HepG2 (cell line): ENCODE measurements around the gene XPR1.

ENCODE experiments used
- MTF2 ChIP-seq: sonication (generic); formaldehyde crosslinking; IDR thresholded peaks from 2 replicates; pipeline ENCODE4 v1.5.0; 2020; ENCODE audit warnings: missing genetic modification reagents, borderline replicate concordance
- MXI1 ChIP-seq: IDR thresholded peaks from 3 replicates; pipeline ENCODE4 v1.6.1; 2012; ENCODE audit warnings: low read depth, low read length, inconsistent platforms, borderline replicate concordance
- POLR2A ChIP-seq, 2 experiments: IDR thresholded peaks; 2 replicates each; pipeline ENCODE4 v1.6.1; 2011; ENCODE audit warnings: low read depth in 2 of 2, low read length in 2 of 2, mild to moderate bottlenecking in 1 of 2, moderate library complexity in 1 of 2; ENCODE audit not compliant: insufficient read depth in 1 of 2
- ZNF253 ChIP-seq: sonication (generic); formaldehyde crosslinking; IDR thresholded peaks from 2 replicates; pipeline ENCODE4 v1.8.0; 2022; ENCODE audit warnings: mild to moderate bottlenecking, missing genetic modification reagents, borderline replicate concordance
- ZNF282 ChIP-seq: fragments of 450-650 bp; IDR thresholded peaks from 2 replicates; pipeline ENCODE4 v1.6.1; 2018; ENCODE audit not compliant: partially characterized antibody

GRCh38 chr1:180698580-180698979, 66.8 kb downstream of the XPR1 start:
- TF ChIP-seq MTF2 (no peak), MXI1 (no peak), POLR2A (IDR thresholded peaks at IDR 0.05; ENCODE audit: insufficient read depth in 1 of 2, low read depth in 2 of 2, low read length in 2 of 2) (no peak), ZNF282 (no peak), ZNF253 (no peak)
